Measurements from ENCODE around the gene MT1X. TPM values are rescaled to one million over a fixed set of nuclear protein-coding genes. Genes with fewer than 3 reads are reported as not detected.

The MT1X gene
- total and polyA plus RNA-seq, 2 experiments from 2014 or later, result 293 to 942 TPM

DNA sequence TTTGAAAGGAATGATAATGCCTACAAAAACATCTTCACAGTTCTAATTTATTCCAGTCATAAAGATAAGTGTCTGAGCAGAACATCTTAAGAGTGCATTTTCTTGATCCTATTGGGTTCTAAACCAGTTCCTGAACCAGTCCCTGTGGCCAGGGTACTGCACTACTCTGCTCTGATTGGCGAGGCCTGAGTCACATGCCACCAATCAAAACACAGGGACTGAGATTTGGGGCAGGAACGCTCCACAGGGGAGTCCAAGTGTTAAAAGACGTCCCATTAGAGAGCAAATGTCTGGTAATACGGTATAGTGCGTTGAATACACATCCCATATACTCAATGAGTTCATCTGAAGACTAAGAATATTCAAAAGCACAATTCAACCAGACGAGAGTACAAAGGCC is 44.7 kb downstream of the MT1X start:
- H3K4me1 ChIP-seq (ENCODE audit: insufficient read depth), result peaks cover 18% of the 10 kb centered on the region
- no peaks in the 10 kb centered on the region for H3F3A ChIP-seq (replicated peaks; ENCODE audit: low read depth)
- no peak for TF ChIP-seq ZNF114 (CRISPR knock-in tag; IDR thresholded peaks at IDR 0.05)
- TF ChIP-seq POLR2AphosphoS5 (IDR thresholded peaks at IDR 0.05; ENCODE audit: low read depth), result no peak
- TF ChIP-seq ZNF331 (CRISPR knock-in tag; IDR thresholded peaks at IDR 0.05; ENCODE audit: low read depth), result no peak
- no peak for TF ChIP-seq EZH2phosphoT487 (IDR thresholded peaks at IDR 0.05; ENCODE audit: unreplicated experiment)
- TF ChIP-seq, protein P1, sequence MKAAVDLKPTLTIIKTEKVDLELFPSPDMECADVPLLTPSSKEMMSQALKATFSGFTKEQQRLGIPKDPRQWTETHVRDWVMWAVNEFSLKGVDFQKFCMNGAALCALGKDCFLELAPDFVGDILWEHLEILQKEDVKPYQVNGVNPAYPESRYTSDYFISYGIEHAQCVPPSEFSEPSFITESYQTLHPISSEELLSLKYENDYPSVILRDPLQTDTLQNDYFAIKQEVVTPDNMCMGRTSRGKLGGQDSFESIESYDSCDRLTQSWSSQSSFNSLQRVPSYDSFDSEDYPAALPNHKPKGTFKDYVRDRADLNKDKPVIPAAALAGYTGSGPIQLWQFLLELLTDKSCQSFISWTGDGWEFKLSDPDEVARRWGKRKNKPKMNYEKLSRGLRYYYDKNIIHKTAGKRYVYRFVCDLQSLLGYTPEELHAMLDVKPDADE (IDR thresholded peaks at IDR 0.05), result no peak
- TF ChIP-seq STAT1 (IDR thresholded peaks at IDR 0.05; ENCODE audit: unreplicated experiment), result no peak
- TF ChIP-seq, protein P2, sequence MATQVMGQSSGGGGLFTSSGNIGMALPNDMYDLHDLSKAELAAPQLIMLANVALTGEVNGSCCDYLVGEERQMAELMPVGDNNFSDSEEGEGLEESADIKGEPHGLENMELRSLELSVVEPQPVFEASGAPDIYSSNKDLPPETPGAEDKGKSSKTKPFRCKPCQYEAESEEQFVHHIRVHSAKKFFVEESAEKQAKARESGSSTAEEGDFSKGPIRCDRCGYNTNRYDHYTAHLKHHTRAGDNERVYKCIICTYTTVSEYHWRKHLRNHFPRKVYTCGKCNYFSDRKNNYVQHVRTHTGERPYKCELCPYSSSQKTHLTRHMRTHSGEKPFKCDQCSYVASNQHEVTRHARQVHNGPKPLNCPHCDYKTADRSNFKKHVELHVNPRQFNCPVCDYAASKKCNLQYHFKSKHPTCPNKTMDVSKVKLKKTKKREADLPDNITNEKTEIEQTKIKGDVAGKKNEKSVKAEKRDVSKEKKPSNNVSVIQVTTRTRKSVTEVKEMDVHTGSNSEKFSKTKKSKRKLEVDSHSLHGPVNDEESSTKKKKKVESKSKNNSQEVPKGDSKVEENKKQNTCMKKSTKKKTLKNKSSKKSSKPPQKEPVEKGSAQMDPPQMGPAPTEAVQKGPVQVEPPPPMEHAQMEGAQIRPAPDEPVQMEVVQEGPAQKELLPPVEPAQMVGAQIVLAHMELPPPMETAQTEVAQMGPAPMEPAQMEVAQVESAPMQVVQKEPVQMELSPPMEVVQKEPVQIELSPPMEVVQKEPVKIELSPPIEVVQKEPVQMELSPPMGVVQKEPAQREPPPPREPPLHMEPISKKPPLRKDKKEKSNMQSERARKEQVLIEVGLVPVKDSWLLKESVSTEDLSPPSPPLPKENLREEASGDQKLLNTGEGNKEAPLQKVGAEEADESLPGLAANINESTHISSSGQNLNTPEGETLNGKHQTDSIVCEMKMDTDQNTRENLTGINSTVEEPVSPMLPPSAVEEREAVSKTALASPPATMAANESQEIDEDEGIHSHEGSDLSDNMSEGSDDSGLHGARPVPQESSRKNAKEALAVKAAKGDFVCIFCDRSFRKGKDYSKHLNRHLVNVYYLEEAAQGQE (IDR thresholded peaks at IDR 0.05; ENCODE audit: unreplicated experiment), result no peak
- TF ChIP-seq JUNB (IDR thresholded peaks at IDR 0.05; ENCODE audit: unreplicated experiment), result no peak
- TF ChIP-seq NANOG (IDR thresholded peaks at IDR 0.05; ENCODE audit: borderline replicate concordance), result no peak
- TF ChIP-seq, protein P3, sequence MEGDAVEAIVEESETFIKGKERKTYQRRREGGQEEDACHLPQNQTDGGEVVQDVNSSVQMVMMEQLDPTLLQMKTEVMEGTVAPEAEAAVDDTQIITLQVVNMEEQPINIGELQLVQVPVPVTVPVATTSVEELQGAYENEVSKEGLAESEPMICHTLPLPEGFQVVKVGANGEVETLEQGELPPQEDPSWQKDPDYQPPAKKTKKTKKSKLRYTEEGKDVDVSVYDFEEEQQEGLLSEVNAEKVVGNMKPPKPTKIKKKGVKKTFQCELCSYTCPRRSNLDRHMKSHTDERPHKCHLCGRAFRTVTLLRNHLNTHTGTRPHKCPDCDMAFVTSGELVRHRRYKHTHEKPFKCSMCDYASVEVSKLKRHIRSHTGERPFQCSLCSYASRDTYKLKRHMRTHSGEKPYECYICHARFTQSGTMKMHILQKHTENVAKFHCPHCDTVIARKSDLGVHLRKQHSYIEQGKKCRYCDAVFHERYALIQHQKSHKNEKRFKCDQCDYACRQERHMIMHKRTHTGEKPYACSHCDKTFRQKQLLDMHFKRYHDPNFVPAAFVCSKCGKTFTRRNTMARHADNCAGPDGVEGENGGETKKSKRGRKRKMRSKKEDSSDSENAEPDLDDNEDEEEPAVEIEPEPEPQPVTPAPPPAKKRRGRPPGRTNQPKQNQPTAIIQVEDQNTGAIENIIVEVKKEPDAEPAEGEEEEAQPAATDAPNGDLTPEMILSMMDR (conservative IDR thresholded peaks at IDR 0.05; ENCODE audit: low read depth in 2 of 2), result no peak
- TF ChIP-seq, protein P4, sequence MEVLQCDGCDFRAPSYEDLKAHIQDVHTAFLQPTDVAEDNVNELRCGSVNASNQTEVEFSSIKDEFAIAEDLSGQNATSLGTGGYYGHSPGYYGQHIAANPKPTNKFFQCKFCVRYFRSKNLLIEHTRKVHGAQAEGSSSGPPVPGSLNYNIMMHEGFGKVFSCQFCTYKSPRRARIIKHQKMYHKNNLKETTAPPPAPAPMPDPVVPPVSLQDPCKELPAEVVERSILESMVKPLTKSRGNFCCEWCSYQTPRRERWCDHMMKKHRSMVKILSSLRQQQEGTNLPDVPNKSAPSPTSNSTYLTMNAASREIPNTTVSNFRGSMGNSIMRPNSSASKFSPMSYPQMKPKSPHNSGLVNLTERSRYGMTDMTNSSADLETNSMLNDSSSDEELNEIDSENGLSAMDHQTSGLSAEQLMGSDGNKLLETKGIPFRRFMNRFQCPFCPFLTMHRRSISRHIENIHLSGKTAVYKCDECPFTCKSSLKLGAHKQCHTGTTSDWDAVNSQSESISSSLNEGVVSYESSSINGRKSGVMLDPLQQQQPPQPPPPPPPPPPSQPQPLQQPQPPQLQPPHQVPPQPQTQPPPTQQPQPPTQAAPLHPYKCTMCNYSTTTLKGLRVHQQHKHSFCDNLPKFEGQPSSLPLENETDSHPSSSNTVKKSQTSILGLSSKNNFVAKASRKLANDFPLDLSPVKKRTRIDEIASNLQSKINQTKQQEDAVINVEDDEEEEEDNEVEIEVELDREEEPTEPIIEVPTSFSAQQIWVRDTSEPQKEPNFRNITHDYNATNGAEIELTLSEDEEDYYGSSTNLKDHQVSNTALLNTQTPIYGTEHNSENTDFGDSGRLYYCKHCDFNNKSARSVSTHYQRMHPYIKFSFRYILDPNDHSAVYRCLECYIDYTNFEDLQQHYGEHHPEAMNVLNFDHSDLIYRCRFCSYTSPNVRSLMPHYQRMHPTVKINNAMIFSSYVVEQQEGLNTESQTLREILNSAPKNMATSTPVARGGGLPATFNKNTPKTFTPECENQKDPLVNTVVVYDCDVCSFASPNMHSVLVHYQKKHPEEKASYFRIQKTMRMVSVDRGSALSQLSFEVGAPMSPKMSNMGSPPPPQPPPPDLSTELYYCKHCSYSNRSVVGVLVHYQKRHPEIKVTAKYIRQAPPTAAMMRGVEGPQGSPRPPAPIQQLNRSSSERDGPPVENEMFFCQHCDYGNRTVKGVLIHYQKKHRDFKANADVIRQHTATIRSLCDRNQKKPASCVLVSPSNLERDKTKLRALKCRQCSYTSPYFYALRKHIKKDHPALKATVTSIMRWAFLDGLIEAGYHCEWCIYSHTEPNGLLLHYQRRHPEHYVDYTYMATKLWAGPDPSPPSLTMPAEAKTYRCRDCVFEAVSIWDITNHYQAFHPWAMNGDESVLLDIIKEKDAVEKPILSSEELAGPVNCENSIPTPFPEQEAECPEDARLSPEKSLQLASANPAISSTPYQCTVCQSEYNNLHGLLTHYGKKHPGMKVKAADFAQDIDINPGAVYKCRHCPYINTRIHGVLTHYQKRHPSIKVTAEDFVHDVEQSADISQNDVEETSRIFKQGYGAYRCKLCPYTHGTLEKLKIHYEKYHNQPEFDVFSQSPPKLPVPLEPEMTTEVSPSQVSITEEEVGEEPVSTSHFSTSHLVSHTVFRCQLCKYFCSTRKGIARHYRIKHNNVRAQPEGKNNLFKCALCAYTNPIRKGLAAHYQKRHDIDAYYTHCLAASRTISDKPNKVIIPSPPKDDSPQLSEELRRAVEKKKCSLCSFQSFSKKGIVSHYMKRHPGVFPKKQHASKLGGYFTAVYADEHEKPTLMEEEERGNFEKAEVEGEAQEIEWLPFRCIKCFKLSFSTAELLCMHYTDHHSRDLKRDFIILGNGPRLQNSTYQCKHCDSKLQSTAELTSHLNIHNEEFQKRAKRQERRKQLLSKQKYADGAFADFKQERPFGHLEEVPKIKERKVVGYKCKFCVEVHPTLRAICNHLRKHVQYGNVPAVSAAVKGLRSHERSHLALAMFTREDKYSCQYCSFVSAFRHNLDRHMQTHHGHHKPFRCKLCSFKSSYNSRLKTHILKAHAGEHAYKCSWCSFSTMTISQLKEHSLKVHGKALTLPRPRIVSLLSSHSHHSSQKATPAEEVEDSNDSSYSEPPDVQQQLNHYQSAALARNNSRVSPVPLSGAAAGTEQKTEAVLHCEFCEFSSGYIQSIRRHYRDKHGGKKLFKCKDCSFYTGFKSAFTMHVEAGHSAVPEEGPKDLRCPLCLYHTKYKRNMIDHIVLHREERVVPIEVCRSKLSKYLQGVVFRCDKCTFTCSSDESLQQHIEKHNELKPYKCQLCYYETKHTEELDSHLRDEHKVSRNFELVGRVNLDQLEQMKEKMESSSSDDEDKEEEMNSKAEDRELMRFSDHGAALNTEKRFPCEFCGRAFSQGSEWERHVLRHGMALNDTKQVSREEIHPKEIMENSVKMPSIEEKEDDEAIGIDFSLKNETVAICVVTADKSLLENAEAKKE (CRISPR knock-in tag; IDR thresholded peaks at IDR 0.05), result no peak
- no peaks in the 10 kb centered on the region for H3K27me3 ChIP-seq (ENCODE audit: insufficient read depth)
- Mint-ChIP-seq H3K4me1 (peaks cover 13% of the 10 kb centered on the region), H3K4me3 (no peak overlapping the region), H3K27ac (no peak overlapping the region), H3K27me3 (ENCODE audit: insufficient read depth, low read depth, poor library complexity) (peaks cover 2% of the 10 kb centered on the region), H3K9me3 (no peaks in the 10 kb centered on the region; the same call in 2 of the 3 replicates), H3K36me3 (ENCODE audit: low read depth) (no peaks in the 10 kb centered on the region)
- no peak overlapping the region for H2AFZ ChIP-seq
- DNase-seq (ENCODE audit: low spot score), result no peak
- peaks cover 13% of the 10 kb centered on the region for H4K20me1 ChIP-seq (replicated peaks; ENCODE audit: insufficient read depth)
- H3K36me3 ChIP-seq (ENCODE audit: insufficient read depth), result no peaks in the 10 kb centered on the region; the same call in 1 of the 2 replicates
- no peak for ATAC-seq
- H3K79me2 ChIP-seq (replicated peaks; ENCODE audit: insufficient read depth), result peaks cover 17% of the 10 kb centered on the region
- H3K4me2 ChIP-seq, result no peak overlapping the region
- H3K4me3 ChIP-seq, result no peak overlapping the region
- no peaks in the 10 kb centered on the region for H3K9me2 ChIP-seq (ENCODE audit: insufficient read depth)
- no peak overlapping the region for H3K27ac ChIP-seq (ENCODE audit: low read depth)
